Choroid plexus epithelial cell (primary cell): Measurements from ENCODE around the gene ADRA2B.

Experiments
- DNase-seq: peaks from one replicate; pipeline ENCODE4 v3.0.0-alpha.2; 2010; ENCODE audit warnings: low read depth
- H3K4me3 ChIP-seq: 2 replicates; pipeline ENCODE4 v1.5.1; 2011; ENCODE audit warnings: low read depth, mild to moderate bottlenecking, control low read depth, low read length, moderate library complexity
- TF ChIP-seq, protein P1 (sequence below): conservative IDR thresholded peaks from 2 replicates; pipeline ENCODE4 v1.5.1; 2011; ENCODE audit warnings: low read depth, mild to moderate bottlenecking, control low read depth, inconsistent platforms, low read length, moderate library complexity

The ADRA2B gene

DNA sequence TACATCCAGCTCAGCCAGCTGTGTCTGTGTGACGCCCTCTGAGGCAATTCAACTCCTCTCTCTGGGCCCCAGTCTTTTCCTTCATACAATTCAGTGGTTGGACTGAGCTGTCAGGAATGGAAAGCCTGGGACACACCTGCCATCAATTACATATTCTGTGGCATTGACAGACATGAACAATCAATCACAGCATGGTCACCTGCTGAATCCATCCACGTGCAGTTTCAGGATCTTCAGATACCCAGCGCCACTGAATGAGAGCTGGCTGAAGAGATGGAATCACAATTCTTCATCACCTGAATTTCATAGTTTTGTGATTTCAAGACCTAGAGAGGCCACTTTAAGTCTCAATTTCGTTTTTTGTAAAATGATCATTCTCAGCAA, 5.1 kb downstream of the ADRA2B start:
- DNase-seq: no peak
- TF ChIP-seq, protein P1, sequence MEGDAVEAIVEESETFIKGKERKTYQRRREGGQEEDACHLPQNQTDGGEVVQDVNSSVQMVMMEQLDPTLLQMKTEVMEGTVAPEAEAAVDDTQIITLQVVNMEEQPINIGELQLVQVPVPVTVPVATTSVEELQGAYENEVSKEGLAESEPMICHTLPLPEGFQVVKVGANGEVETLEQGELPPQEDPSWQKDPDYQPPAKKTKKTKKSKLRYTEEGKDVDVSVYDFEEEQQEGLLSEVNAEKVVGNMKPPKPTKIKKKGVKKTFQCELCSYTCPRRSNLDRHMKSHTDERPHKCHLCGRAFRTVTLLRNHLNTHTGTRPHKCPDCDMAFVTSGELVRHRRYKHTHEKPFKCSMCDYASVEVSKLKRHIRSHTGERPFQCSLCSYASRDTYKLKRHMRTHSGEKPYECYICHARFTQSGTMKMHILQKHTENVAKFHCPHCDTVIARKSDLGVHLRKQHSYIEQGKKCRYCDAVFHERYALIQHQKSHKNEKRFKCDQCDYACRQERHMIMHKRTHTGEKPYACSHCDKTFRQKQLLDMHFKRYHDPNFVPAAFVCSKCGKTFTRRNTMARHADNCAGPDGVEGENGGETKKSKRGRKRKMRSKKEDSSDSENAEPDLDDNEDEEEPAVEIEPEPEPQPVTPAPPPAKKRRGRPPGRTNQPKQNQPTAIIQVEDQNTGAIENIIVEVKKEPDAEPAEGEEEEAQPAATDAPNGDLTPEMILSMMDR: no peak
- no peak overlapping the region for H3K4me3 ChIP-seq

DNA sequence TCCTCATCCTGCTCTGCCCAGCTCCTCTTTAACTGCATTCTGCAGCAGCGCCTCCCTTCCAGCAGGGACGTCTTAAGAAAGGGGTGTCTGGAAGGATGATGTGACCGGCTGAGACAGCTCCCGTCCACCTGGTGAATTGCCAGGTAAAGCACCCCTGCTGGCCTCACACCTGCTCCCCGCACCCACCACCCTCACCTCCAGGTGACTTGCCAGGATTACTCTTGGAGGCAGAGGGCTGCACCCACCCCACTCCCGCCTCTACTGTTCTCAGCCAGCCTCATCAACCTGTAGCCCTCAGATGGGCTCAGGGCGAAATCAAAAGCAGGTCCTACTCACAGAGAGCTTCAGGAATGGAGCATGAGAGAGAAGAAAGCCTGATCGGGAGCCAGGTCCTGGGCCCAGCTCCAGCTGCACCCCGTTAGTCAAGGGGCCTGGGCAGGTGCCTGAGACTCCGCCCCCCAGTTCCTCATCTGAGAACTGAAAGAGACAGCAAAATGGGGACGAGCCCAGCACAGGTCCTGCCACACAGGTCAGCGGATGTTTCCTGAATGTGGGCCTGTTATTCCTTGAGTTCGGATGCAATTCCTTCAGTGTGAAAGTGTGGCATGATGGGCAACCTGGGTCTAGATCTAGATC, 5.6 kb downstream of the ADRA2B start:
- no peak overlapping the region for H3K4me3 ChIP-seq
- TF ChIP-seq, protein P1: no peak
- DNase-seq: no peak

DNA sequence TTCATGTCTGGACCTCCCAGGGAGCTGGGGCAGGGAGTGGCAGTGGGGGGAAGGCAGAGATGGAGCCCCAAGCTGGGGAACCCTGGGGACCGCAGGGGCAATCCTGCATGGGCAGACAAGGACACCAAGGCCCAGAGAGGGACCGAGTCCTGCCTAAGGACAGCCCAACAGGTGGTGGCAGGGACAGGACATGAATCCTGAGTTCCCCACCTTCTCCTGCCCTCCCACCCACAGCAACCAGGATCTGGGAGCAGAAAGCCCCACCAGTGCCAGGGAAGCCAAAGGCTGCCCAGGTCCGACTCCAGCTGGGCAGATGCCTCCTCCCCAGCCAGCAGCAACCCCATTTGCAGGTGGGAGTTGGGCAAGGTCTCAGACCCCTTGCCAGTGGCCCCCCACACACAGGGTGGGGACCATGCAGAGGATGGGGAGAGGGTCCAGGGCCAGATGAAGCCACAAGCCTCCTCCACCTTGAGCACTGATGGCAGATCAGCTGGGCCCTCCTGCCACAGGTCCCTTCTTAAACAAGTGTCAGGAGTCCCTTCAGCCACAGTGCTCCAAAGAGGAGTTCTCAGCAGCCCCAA, 6.3 kb downstream of the ADRA2B start:
- no peak overlapping the region for H3K4me3 ChIP-seq
- no peak for DNase-seq
- TF ChIP-seq, protein P1: no peak

DNA sequence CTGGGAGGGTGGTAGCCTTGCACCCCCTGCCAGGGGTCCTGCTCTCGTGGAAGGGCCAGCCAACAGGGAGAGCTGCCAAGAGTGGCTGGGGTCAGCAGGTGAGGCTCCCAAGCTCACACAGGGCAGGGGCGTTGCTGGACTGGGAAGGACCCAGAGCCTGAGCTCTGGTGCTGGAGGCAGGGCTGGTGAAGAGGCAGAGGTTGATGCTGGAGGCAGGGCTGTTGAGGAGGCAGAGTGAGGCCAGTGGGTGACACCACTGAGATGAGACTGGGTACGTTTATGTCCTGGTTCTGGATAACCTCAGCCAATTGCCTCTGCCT, 7.0 kb downstream of the ADRA2B start:
- TF ChIP-seq, protein P1: no peak
- H3K4me3 ChIP-seq: no peak overlapping the region
- no peak for DNase-seq

DNA sequence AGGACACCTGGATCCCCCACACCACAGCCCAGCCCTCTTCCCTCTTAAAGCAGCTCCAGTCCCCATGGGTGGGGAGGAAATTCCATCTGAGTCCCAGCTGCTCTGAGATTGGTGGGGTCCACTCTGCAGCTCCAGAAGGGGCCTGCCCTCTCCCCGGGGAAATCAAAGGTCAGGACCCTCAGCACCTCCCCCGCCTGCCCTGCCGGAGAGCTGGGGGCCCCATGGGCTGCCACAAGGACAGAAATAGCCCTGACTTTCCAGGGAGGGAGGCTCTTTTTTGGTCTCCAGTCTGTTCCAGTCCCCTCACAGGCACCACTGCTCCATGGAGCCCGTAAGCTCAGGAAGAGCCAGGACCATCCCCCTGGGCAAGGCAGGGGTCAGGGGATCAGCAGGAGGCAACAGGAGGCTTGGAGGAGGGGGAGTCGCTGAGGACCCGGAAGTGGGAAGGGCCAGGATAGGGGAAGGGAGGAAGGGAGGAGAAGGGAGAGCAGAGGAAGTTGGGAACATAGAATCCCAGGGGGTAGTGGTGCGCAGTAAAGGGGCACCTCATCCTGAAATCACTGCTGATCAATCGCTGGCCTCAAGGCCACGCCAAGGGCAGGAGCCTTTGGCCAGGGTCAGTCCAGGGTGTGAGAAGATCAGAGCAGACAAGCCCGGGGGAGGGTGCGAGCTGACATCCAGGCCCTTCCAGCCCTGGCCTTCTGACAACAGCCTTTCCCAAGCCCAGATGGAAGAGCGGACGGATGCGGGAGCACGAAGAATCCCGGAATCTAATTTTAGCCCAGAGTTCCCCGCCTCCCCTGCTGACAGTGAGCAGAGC, 7.6 kb downstream of the ADRA2B start:
- TF ChIP-seq, protein P1: no peak
- peak; percentile 11 for DNase-seq
- H3K4me3 ChIP-seq: no peak overlapping the region

DNA sequence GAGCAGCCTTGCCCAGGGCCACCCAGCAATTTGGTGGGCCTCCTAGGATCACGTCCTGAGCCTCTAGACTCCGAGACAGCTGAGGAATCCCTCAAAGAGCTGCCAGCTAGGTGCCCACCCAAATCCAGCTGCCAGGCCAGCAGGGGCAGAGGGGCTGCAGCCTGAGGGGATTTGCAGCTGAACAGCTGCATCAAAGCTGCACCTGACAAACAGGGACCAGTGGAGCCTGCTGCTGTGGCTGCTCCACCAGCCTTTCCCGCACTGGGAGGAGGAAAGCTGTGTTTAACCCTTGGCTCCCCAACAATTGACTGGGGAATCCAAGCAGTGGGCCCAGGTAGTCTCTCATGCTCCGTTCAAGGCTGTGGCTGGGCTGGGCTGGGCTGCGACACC, 8.2 kb downstream of the ADRA2B start:
- DNase-seq: no peak
- H3K4me3 ChIP-seq: no peak overlapping the region
- TF ChIP-seq, protein P1: no peak
